AG04450 (cell line): ENCODE data around the gene PRKG1. TPM values are rescaled to one million over a fixed set of nuclear protein-coding genes. Genes with fewer than 3 reads are reported as not detected.

Experiments
- CTCF ChIA-PET: fragments of 300-600, 350-600 bp; formaldehyde crosslinking; extraction: SDS; loops from one replicate; lab custom pipeline; 2022; ENCODE audit warnings: antibody characterized with exemption, inconsistent platforms; lab: Charles Lee
- POLR2A ChIA-PET: fragments of 350-600 bp; formaldehyde crosslinking; extraction: SDS; loops from one replicate; lab custom pipeline; 2021; ENCODE audit warnings: antibody characterized with exemption, inconsistent platforms; lab: Yijun Ruan, JAX
- DNase-seq: peaks from one replicate; pipeline ENCODE4 v3.0.0-alpha.2; 2011; ENCODE audit warnings: low read depth, low spot score
- H3K27ac ChIP-seq: one replicate; pipeline ENCODE4 v1.5.1; 2012; ENCODE audit warnings: low read depth, low read length, control low read depth
- H3K27me3 ChIP-seq: one replicate; pipeline ENCODE4 v1.6.0; 2012; ENCODE audit warnings: low read length; ENCODE audit not compliant: control insufficient read depth, insufficient read depth
- H3K4me3 ChIP-seq: 2 replicates; pipeline ENCODE4 v1.5.1; 2011; ENCODE audit warnings: mild to moderate bottlenecking, low read depth, low read length, control low read depth
- H3K9me3 ChIP-seq: 2 replicates; pipeline ENCODE4 v1.5.1; 2012; ENCODE audit warnings: low read length; ENCODE audit not compliant: control insufficient read depth, insufficient read depth
- CTCF ChIP-seq: IDR thresholded peaks from 2 replicates; pipeline ENCODE4 v1.5.1; 2011; ENCODE audit warnings: low read depth, low read length, control low read depth, inconsistent platforms
- polyA plus RNA-seq: library from polyadenylated mRNA; depleted of rRNA; stranded (reverse); fragments of >200 nt; gene quantifications from 2 replicates; pipeline ENCODE4 v1.2.3, GENCODE V29; 2011

PRKG1 gene
- polyA plus RNA-seq, 1 experiment, result 19.0 TPM

GRCh38 chr10:51766423-51767102 lies 692.3 kb downstream of the PRKG1 start:
- H3K27me3 ChIP-seq, result no peaks in the 10 kb centered on the region
- no peak for DNase-seq
- ChIA-PET POLR2A (no interaction called here), CTCF (interaction anchor here (1.1 kb wide), 1 partner anchor 22 kb away, joined by 3 read pairs; no protein-coding TSS in a partner anchor)
- H3K27ac ChIP-seq, result no peak overlapping the region
- no peak for TF ChIP-seq CTCF
- H3K9me3 ChIP-seq, result no peaks in the 10 kb centered on the region; the same call in 1 of the 2 replicates
- H3K4me3 ChIP-seq, result no peak overlapping the region

GRCh38 chr10:51767103-51767763 lies 692.9 kb downstream of the PRKG1 start:
- ChIA-PET POLR2A (no interaction called here), CTCF (interaction anchor here (0.7 to 1.1 kb wide), 2 partner anchors 23 to 130 kb away, joined by 3 read pairs; no protein-coding TSS in a partner anchor)
- H3K27me3 ChIP-seq, result no peaks in the 10 kb centered on the region
- no peak for TF ChIP-seq CTCF
- H3K4me3 ChIP-seq, result no peak overlapping the region
- H3K27ac ChIP-seq, result no peak overlapping the region
- H3K9me3 ChIP-seq, result no peaks in the 10 kb centered on the region; the same call in 1 of the 2 replicates
- no peak for DNase-seq

- ChIA-PET CTCF (no interaction called here), POLR2A (no interaction called here)
- Histone ChIP-seq H3K27ac (no peak overlapping the region), H3K27me3 (no peaks in the 10 kb centered on the region), H3K9me3 (no peaks in the 10 kb centered on the region; the same call in 1 of the 2 replicates), H3K4me3 (no peak overlapping the region)
- no peak for TF ChIP-seq CTCF
- DNase-seq, result no peak
These were observed 694.7 kb downstream of the PRKG1 start for GRCh38 chr10:51768886-51769465.

- DNase-seq, result no peak
- CTCF ChIA-PET, result no interaction called here
These were observed 696.4 kb downstream of the PRKG1 start for GRCh38 chr10:51770709-51771108.

More at GRCh38 chr10:51770709-51771108, 696.4 kb downstream of the PRKG1 start:
- no peaks in the 10 kb centered on the region; the same call in 1 of the 2 replicates for H3K9me3 ChIP-seq
- no peak for TF ChIP-seq CTCF
- no peaks in the 10 kb centered on the region for H3K27me3 ChIP-seq
- no peak overlapping the region for H3K4me3 ChIP-seq
- POLR2A ChIA-PET, result no interaction called here
- H3K27ac ChIP-seq, result no peak overlapping the region
